ENCODE measurements around the gene CDCA5. TPM values are rescaled to one million over a fixed set of nuclear protein-coding genes. Genes with fewer than 3 reads are reported as not detected.

The CDCA5 gene
- total and polyA plus RNA-seq, 2 of the 4 experiments (the other 2 are of a cell fraction), result 9.1 to 14.0 TPM

GRCh38 chr11:65117206-65118096 is 33.6 kb upstream of the CDCA5 start, which contains the start of gene ZNHIT2 (continued):
- TF ChIP-seq ELK1 (IDR thresholded peaks at IDR 0.05; ENCODE audit: borderline replicate concordance, low read depth, low read length) (no peak), RCOR1 (IDR thresholded peaks at IDR 0.05; ENCODE audit: insufficient replicate concordance, low read length) (no peak)
